Neural cell (in vitro differentiated cells): ENCODE results near the gene QRFPR. TPM values are rescaled to one million over a fixed set of nuclear protein-coding genes. Genes with fewer than 3 reads are reported as not detected.

Experiments used
- H2AFZ ChIP-seq: fragments of 200-600, 300-800 bp; sonication (generic), shearing (Covaris generic); 2 replicates; pipeline ENCODE4 v1.6.0; 2014; ENCODE audit warnings: low read depth, mild to moderate bottlenecking, antibody characterized with exemption, low read length, moderate library complexity
- H3F3A ChIP-seq: fragments of 200-600 bp; shearing (Covaris generic); 2 replicates; pipeline ENCODE4 v1.6.1; 2016; ENCODE audit warnings: mild to moderate bottlenecking, moderate library complexity, mixed read lengths, antibody characterized with exemption, low read length; ENCODE audit not compliant: insufficient read depth, poor library complexity, severe bottlenecking
- H3K27ac ChIP-seq: fragments of 200-600, 300-800 bp; sonication (generic), shearing (Covaris generic); 2 replicates; pipeline ENCODE4 v1.5.1; 2014; ENCODE audit warnings: mild to moderate bottlenecking, low read length, moderate library complexity
- H3K27me3 ChIP-seq: fragments of 300-800, 200-600 bp; sonication (generic), shearing (Covaris generic); 2 replicates; pipeline ENCODE4 v1.6.0; 2014; ENCODE audit warnings: mild to moderate bottlenecking, low read depth, low read length, moderate library complexity; ENCODE audit not compliant: insufficient read depth
- H3K36me3 ChIP-seq: fragments of 300-800, 200-600 bp; sonication (generic), shearing (Covaris generic); 2 replicates; pipeline ENCODE4 v1.5.1; 2014; ENCODE audit warnings: mild to moderate bottlenecking, antibody characterized with exemption, low read length, moderate library complexity; ENCODE audit not compliant: insufficient read depth
- H3K4me2 ChIP-seq: fragments of 300-800, 200-600 bp; sonication (generic), shearing (Covaris generic); 2 replicates; pipeline ENCODE4 v1.6.0; 2014; ENCODE audit warnings: mild to moderate bottlenecking, low read length
- H3K4me3 ChIP-seq: fragments of 300-800, 200-600 bp; sonication (generic), shearing (Covaris generic); 2 replicates; pipeline ENCODE4 v1.5.1; 2014; ENCODE audit warnings: mild to moderate bottlenecking, low read length, moderate library complexity
- H3K79me2 ChIP-seq: fragments of 200-600 bp; shearing (Covaris generic); replicated peaks from 2 replicates; pipeline ENCODE4 v1.6.0; 2014; ENCODE audit warnings: mild to moderate bottlenecking, low read length, moderate library complexity; ENCODE audit not compliant: insufficient read depth
- H3K9ac ChIP-seq: fragments of 300-800, 200-600 bp; sonication (generic), shearing (Covaris generic); 2 replicates; pipeline ENCODE4 v1.6.1; 2016; ENCODE audit warnings: mild to moderate bottlenecking, low read length, mixed read lengths
- H3K9me2 ChIP-seq: fragments of 200-600 bp; shearing (Covaris generic); 2 replicates; pipeline ENCODE4 v1.6.1; 2016; ENCODE audit warnings: mild to moderate bottlenecking, low read length, mixed read lengths; ENCODE audit not compliant: insufficient read depth
- H3K9me3 ChIP-seq: fragments of 200-600, 300-800 bp; sonication (generic), shearing (Covaris generic); 2 replicates; pipeline ENCODE4 v1.6.1; 2016; ENCODE audit warnings: mild to moderate bottlenecking, mixed run types, low read length, moderate library complexity, mixed read lengths
- H4K20me1 ChIP-seq: fragments of 200-600 bp; shearing (Covaris generic); 2 replicates; pipeline ENCODE4 v1.6.1; 2016; ENCODE audit warnings: mild to moderate bottlenecking, mixed run types; ENCODE audit not compliant: insufficient read depth
- CTCF ChIP-seq: fragments of 450-650 bp; IDR thresholded peaks from 2 replicates; pipeline ENCODE4 v1.5.1; 2014; ENCODE audit warnings: antibody characterized with exemption, mild to moderate bottlenecking, moderate library complexity; ENCODE audit not compliant: poor library complexity, severe bottlenecking
- EP300 ChIP-seq: fragments of 450-650 bp; conservative IDR thresholded peaks from 2 replicates; pipeline ENCODE4 v1.6.1; 2014; ENCODE audit warnings: antibody characterized with exemption, mild to moderate bottlenecking, moderate library complexity; ENCODE audit not compliant: poor library complexity, severe bottlenecking
- EZH2 ChIP-seq: fragments of 200-600, 300-800 bp; shearing (Covaris generic), sonication (generic); IDR thresholded peaks from 2 replicates; pipeline ENCODE4 v1.6.1; 2014; ENCODE audit warnings: antibody characterized with exemption, low read length, borderline replicate concordance, mild to moderate bottlenecking; ENCODE audit not compliant: insufficient read depth, poor library complexity, severe bottlenecking
- MXI1 ChIP-seq: fragments of 450-650 bp; conservative IDR thresholded peaks from 2 replicates; pipeline ENCODE4 v1.6.1; 2014; ENCODE audit warnings: antibody characterized with exemption, mild to moderate bottlenecking; ENCODE audit not compliant: poor library complexity, severe bottlenecking
- POLR2AphosphoS5 ChIP-seq: IDR thresholded peaks from 2 replicates; pipeline ENCODE4 v1.6.1; 2012
- RAD21 ChIP-seq: fragments of 450-650 bp; conservative IDR thresholded peaks from 2 replicates; pipeline ENCODE4 v1.6.1; 2014; ENCODE audit warnings: antibody characterized with exemption, mild to moderate bottlenecking, moderate library complexity
- SMC3 ChIP-seq: fragments of 450-650 bp; conservative IDR thresholded peaks from 2 replicates; pipeline ENCODE4 v1.6.1; 2014; ENCODE audit warnings: antibody characterized with exemption, mild to moderate bottlenecking, moderate library complexity; ENCODE audit not compliant: poor library complexity
- TAF1 ChIP-seq: IDR thresholded peaks from 2 replicates; pipeline ENCODE4 v1.6.1; 2012; ENCODE audit warnings: low read depth
- polyA plus RNA-seq: library from polyadenylated mRNA; depleted of rRNA; stranded (reverse); fragments of >200 nt; gene quantifications from 2 replicates; pipeline ENCODE4 v1.2.3, GENCODE V29; 2014
- TF ChIP-seq, protein P1 (sequence below): IDR thresholded peaks from 2 replicates; pipeline ENCODE4 v1.6.1; 2012; ENCODE audit warnings: borderline replicate concordance

The QRFPR gene
- polyA plus RNA-seq, 1 donor from 2014 or later = 0.54 TPM

- no peak overlapping the region for H3K4me2 ChIP-seq
- TF ChIP-seq EZH2 (no peak), RAD21 (peak; percentile 16), SMC3 (no peak)
Observed at GRCh38 chr4:121307445-121308327, 73.1 kb downstream of the QRFPR start.

DNA sequence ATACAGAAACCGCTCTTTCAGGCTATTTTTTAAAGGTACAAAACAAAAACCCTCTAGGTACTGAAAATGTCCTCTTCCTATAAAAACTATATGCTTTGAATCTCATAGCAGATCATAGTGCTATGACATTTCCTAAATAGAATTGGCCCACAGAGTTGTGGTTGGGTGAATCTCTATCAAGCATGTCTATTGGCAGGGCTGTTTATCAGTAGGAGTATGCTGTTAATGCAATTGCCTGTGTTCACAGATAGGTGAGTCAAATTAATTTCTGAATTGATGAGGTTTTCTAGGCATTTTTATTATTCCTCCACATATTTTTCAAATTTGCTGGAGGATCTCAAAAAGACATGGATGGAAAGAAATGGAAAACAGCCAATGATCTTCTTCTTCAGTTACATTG is 73.9 kb downstream of the QRFPR start:
- TF ChIP-seq EZH2 = no peak
- no peak for TF ChIP-seq MXI1
- TF ChIP-seq RAD21 = no peak
- TF ChIP-seq EP300 = no peak
- no peak for TF ChIP-seq POLR2AphosphoS5
- no peak for TF ChIP-seq CTCF
- no peak for TF ChIP-seq TAF1
- TF ChIP-seq, protein P1, sequence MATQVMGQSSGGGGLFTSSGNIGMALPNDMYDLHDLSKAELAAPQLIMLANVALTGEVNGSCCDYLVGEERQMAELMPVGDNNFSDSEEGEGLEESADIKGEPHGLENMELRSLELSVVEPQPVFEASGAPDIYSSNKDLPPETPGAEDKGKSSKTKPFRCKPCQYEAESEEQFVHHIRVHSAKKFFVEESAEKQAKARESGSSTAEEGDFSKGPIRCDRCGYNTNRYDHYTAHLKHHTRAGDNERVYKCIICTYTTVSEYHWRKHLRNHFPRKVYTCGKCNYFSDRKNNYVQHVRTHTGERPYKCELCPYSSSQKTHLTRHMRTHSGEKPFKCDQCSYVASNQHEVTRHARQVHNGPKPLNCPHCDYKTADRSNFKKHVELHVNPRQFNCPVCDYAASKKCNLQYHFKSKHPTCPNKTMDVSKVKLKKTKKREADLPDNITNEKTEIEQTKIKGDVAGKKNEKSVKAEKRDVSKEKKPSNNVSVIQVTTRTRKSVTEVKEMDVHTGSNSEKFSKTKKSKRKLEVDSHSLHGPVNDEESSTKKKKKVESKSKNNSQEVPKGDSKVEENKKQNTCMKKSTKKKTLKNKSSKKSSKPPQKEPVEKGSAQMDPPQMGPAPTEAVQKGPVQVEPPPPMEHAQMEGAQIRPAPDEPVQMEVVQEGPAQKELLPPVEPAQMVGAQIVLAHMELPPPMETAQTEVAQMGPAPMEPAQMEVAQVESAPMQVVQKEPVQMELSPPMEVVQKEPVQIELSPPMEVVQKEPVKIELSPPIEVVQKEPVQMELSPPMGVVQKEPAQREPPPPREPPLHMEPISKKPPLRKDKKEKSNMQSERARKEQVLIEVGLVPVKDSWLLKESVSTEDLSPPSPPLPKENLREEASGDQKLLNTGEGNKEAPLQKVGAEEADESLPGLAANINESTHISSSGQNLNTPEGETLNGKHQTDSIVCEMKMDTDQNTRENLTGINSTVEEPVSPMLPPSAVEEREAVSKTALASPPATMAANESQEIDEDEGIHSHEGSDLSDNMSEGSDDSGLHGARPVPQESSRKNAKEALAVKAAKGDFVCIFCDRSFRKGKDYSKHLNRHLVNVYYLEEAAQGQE = no peak
- no peak for TF ChIP-seq SMC3
- Histone ChIP-seq H3K9ac (no peak overlapping the region), H3K4me2 (no peak overlapping the region), H3K4me3 (no peak overlapping the region), H3K36me3 (no peaks in the 10 kb centered on the region), H3K9me3 (no peaks in the 10 kb centered on the region), H2AFZ (no peak overlapping the region), H3K27ac (no peak overlapping the region), H3K27me3 (no peaks in the 10 kb centered on the region), H3K9me2 (no peaks in the 10 kb centered on the region), H3F3A (no peaks in the 10 kb centered on the region), H4K20me1 (no peaks in the 10 kb centered on the region), H3K79me2 (no peaks in the 10 kb centered on the region)

More at GRCh38 chr4:121307445-121308327, 73.1 kb downstream of the QRFPR start:
- Histone ChIP-seq H3K9me2 (no peaks in the 10 kb centered on the region), H3K27ac (no peak overlapping the region), H2AFZ (no peak overlapping the region), H3K27me3 (no peaks in the 10 kb centered on the region), H3K9me3 (no peaks in the 10 kb centered on the region), H4K20me1 (no peaks in the 10 kb centered on the region), H3K9ac (no peak overlapping the region), H3F3A (no peaks in the 10 kb centered on the region), H3K4me3 (no peak overlapping the region), H3K36me3 (no peaks in the 10 kb centered on the region), H3K79me2 (no peaks in the 10 kb centered on the region)
